HepG2 (cell line): ENCODE results near the gene MATR3. TPM values are rescaled to one million over a fixed set of nuclear protein-coding genes. Genes with fewer than 3 reads are reported as not detected.
A peak's percentile ranks its signal among the peaks of the same experiment; 100 is the strongest.

ENCODE experiments used
- ARID4A ChIP-seq: sonication (generic); formaldehyde crosslinking; IDR thresholded peaks from 2 replicates; pipeline ENCODE4 v1.5.0; 2020; ENCODE audit warnings: mild to moderate bottlenecking, missing genetic modification reagents, borderline replicate concordance
- ATF1 ChIP-seq: IDR thresholded peaks from 2 replicates; pipeline ENCODE4 v1.6.1; 2016; ENCODE audit warnings: mild to moderate bottlenecking, control low read depth
- BRCA1 ChIP-seq: sonication (generic); formaldehyde crosslinking; IDR thresholded peaks from 2 replicates; pipeline ENCODE4 v1.4.0; 2020; ENCODE audit warnings: missing genetic modification reagents
- CSRNP1 ChIP-seq: sonication (generic); formaldehyde crosslinking; IDR thresholded peaks from 2 replicates; pipeline ENCODE4 v1.8.1; 2023; ENCODE audit warnings: mild to moderate bottlenecking, missing genetic modification reagents
- ELF3 ChIP-seq: IDR thresholded peaks from 2 replicates; pipeline ENCODE4 v1.6.1; 2016; ENCODE audit warnings: missing genetic modification reagents, missing compliant biosample characterization
- HNRNPH1 ChIP-seq: fragments of 200-400 bp; formaldehyde crosslinking; optimal IDR thresholded peaks from 2 replicates; pipeline ENCODE3; 2017; ENCODE audit warnings: mild to moderate bottlenecking, low read depth, low read length
- IKZF4 ChIP-seq: sonication (generic); formaldehyde crosslinking; IDR thresholded peaks from 2 replicates; pipeline ENCODE4 v1.5.1; 2020; ENCODE audit warnings: borderline replicate concordance, mild to moderate bottlenecking, low read depth, missing genetic modification reagents; ENCODE audit errors: not compliant biosample characterization
- KAT2B ChIP-seq: fragments of 150-350 bp; IDR thresholded peaks from 2 replicates; pipeline ENCODE4 v1.6.1; 2014; ENCODE audit warnings: low read depth, low read length, borderline replicate concordance
- KDM4B ChIP-seq: sonication (generic); formaldehyde crosslinking; IDR thresholded peaks from 2 replicates; pipeline ENCODE4 v1.4.0; 2020; ENCODE audit warnings: missing genetic modification reagents
- NR2F6 ChIP-seq, 2 experiments: IDR thresholded peaks; 2 replicates each; pipeline ENCODE4 v1.6.1; 2016; ENCODE audit warnings: antibody characterized with exemption in 1 of 2, mild to moderate bottlenecking in 1 of 2
- ZBTB4 ChIP-seq: sonication (generic); formaldehyde crosslinking; IDR thresholded peaks from 2 replicates; pipeline ENCODE4 v1.4.0; 2020; ENCODE audit warnings: missing genetic modification reagents, mild to moderate bottlenecking, borderline replicate concordance
- ZFYVE20 ChIP-seq: sonication (generic); formaldehyde crosslinking; IDR thresholded peaks from 2 replicates; pipeline ENCODE4 v1.8.0; 2023; ENCODE audit warnings: low read depth, mild to moderate bottlenecking, moderate library complexity, missing genetic modification reagents, borderline replicate concordance
- ZNF431 ChIP-seq: sonication (generic); formaldehyde crosslinking; IDR thresholded peaks from 2 replicates; pipeline ENCODE4 v1.9.0; 2022; ENCODE audit warnings: missing genetic modification reagents, low read depth, mild to moderate bottlenecking, borderline replicate concordance
- ZNF598 ChIP-seq: sonication (generic); formaldehyde crosslinking; IDR thresholded peaks from 2 replicates; pipeline ENCODE4 v1.5.1; 2020; ENCODE audit warnings: mild to moderate bottlenecking, missing genetic modification reagents, borderline replicate concordance
- ZNF850 ChIP-seq: sonication (generic); formaldehyde crosslinking; conservative IDR thresholded peaks from 2 replicates; pipeline ENCODE4 v1.9.0; 2021; ENCODE audit warnings: mild to moderate bottlenecking, missing genetic modification reagents
- ZSCAN25 ChIP-seq: sonication (generic); formaldehyde crosslinking; IDR thresholded peaks from 2 replicates; pipeline ENCODE4 v1.8.0; 2022; ENCODE audit warnings: mild to moderate bottlenecking, missing genetic modification reagents
- ZSCAN5A ChIP-seq: sonication (generic); formaldehyde crosslinking; IDR thresholded peaks from 2 replicates; pipeline ENCODE4 v1.8.0; 2022; ENCODE audit warnings: mild to moderate bottlenecking, missing genetic modification reagents, borderline replicate concordance
- polyA plus RNA-seq, 8 experiments: library from polyadenylated mRNA; depleted of rRNA in 3 of 8; stranded (reverse) in 7 of 8; unstranded in 1 of 8; fragments of >200 nt; fragmentation: Illumina TruSeq in 4 of 8; extraction: Trizol in 4 of 8; gene quantifications; 2 replicates each; pipeline versions ENCODE4 v1.2.1 to v1.2.3, GENCODE V29; 2011 to 2016; ENCODE audit warnings: low read depth in 4 of 8, missing spikeins in 1 of 8, mixed read lengths in 1 of 8; ENCODE audit not compliant: insufficient read depth in 1 of 8
- total RNA-seq, 5 experiments: library from RNA; depleted of rRNA; stranded (reverse); fragments of >200 nt; fragmentation: Illumina TruSeq; extraction: Trizol; gene quantifications; 2 replicates each; pipeline ENCODE4 v1.2.3, GENCODE V29; 2016; ENCODE audit warnings: low read depth in 1 of 5

The MATR3 gene
- total and polyA plus RNA-seq, 2 of the 13 experiments (the other 11 are each of a cell fraction or from before 2014, with no cell fraction given) = 94.2 to 341 TPM

GRCh38 chr5:139293507-139294373 lies at the start of gene MATR3 (continued):
- no peak for TF ChIP-seq ZFYVE20 (CRISPR knock-in tag)
- TF ChIP-seq CSRNP1 (CRISPR knock-in tag) = no peak; the same call in 1 of the 2 replicates
- 0 out of 2 replicates have a peak, but pooled peaks have one; percentile 58 for TF ChIP-seq ZNF598
- 0 out of 2 replicates have a peak, but pooled peaks have one; percentile 69 for TF ChIP-seq ZNF850 (CRISPR knock-in tag)
- TF ChIP-seq ZSCAN5A (CRISPR knock-in tag) = no peak
- 0 out of 2 replicates have a peak, but pooled peaks have one; percentile 27 for TF ChIP-seq BRCA1 (CRISPR knock-in tag)
- no peak for TF ChIP-seq ATF1 (CRISPR knock-in tag)
- peak; percentile 54; the same call in 1 of the 2 replicates for TF ChIP-seq ZSCAN25 (CRISPR knock-in tag)
- no peak for TF ChIP-seq ZBTB4
- TF ChIP-seq ZNF431 (CRISPR knock-in tag) = peak; percentile 69; the same call in 1 of the 2 replicates
- peak; percentile 70 for TF ChIP-seq ARID4A (CRISPR knock-in tag)
- no peak for TF ChIP-seq KAT2B
- peak; percentile 76 for TF ChIP-seq HNRNPH1
- no peak for TF ChIP-seq NR2F6 (IDR thresholded peaks at IDR 0.05)
- peak; percentile 5; the same call in 1 of the 2 replicates for TF ChIP-seq NR2F6 (CRISPR knock-in tag; IDR thresholded peaks at IDR 0.05)
- peak; percentile 13 for TF ChIP-seq ELF3 (CRISPR knock-in tag)
- peak; percentile 45; the same call in 1 of the 2 replicates for TF ChIP-seq KDM4B (CRISPR knock-in tag)
- TF ChIP-seq IKZF4 (CRISPR knock-in tag) = peak; percentile 86
